GM12872 (cell line): Measurements from ENCODE around the gene TNFSF10.

Experiments
- CTCF ChIP-seq: IDR thresholded peaks from 3 replicates; pipeline ENCODE4 v1.5.1; 2011; ENCODE audit warnings: low read depth, mild to moderate bottlenecking, low read length, moderate library complexity; ENCODE audit not compliant: insufficient read depth

The TNFSF10 gene

GRCh38 chr3:172560586-172560985 lies 37.4 kb upstream of the TNFSF10 start:
- TF ChIP-seq CTCF = no peak

- TF ChIP-seq CTCF = no peak
These were observed 36.8 kb upstream of the TNFSF10 start for GRCh38 chr3:172560026-172560425.

GRCh38 chr3:172559020-172559419 lies 35.8 kb upstream of the TNFSF10 start:
- no peak for TF ChIP-seq CTCF

- no peak for TF ChIP-seq CTCF
These were observed 34.4 kb upstream of the TNFSF10 start for GRCh38 chr3:172557515-172558220.

DNA sequence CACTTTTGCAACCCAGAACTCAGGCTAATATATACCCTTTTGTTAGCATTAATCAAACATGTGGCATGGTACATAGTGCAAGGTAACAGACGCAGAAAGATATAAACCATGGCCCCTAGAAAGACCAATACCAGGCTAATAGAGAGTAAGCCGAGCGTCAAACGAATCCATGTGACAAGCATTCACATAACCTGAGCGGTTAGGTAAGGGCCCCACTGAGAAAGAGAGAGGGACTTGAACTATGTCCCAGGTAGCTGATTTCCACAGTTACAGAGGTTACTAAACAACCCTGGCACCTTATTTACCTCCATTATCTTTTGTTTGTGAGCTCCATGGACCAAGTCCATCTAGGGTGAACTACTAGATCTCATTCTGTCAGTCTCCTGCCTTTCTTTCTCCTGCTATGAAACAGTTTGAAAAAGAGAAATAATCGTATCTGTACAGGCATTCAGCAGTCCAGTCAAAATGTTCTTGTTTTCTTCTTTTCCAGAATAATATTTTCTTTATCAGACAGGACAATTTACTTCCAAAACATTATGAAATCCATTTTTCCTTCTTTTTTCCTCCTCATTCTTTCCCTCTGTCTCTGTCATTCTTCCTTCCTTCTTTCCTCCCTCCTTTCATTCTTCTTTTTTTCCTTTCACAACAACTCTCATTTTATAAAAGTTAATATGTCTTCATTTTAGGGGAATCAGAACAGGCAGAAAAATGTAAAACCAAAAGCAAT lies 30.5 kb upstream of the TNFSF10 start:
- no peak for TF ChIP-seq CTCF

DNA sequence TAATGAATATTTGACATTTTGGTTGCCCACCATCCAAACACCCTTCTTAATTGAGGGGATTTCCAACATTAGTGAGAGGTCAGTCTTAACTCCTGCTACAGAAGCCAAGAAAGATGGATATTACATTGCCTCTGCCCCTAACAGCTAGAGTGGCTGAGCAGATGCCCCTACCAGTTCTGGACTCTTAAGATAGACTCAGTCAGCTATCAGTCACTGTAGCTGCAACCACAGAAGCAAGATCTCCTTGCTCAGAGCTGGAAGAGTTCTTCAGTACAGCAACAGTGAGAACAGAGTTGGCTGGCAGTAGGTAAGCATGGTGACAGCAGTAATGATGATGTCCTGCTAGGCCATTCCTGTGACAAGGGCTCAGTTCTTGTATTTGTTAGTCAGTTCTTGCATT lies 29.4 kb upstream of the TNFSF10 start:
- TF ChIP-seq CTCF = no peak

DNA sequence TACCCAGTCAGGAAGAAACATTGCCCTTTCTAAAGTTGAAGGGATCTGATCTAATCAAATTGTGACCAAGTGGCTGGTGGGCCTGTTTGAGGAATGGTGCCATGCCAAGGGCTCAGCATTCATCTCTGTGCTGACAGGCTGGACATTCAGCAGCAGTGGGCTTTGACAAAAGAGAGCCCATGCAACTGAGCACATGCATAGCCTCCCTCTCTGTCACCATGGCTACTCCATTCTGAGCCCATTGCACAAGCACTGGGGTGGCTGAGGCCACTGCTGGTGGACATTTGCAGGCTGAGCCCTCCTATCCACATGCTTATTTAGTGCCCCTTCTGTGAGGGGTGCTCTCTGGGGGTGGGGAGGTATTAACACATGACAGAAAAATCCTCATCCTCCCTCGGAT lies 28.6 kb upstream of the TNFSF10 start:
- no peak for TF ChIP-seq CTCF
